H9 (cell line): Measurements from ENCODE around the gene KCNIP1. TPM values are rescaled to one million over a fixed set of nuclear protein-coding genes. Genes with fewer than 3 reads are reported as not detected.

Experiments
- DNase-seq: peaks from one replicate; pipeline ENCODE4 v3.0.0-alpha.2; 2017
- H2AFZ ChIP-seq: one replicate; pipeline ENCODE4 v1.6.1; 2013; ENCODE audit warnings: mild to moderate bottlenecking, low read length, control low read depth, moderate library complexity
- H2AK5ac ChIP-seq: 2 replicates; pipeline ENCODE4 v1.6.1; 2013; ENCODE audit warnings: low read length, control low read depth, mixed read lengths; ENCODE audit not compliant: insufficient read length
- H2BK120ac ChIP-seq: one replicate; pipeline ENCODE4 v1.6.1; 2013; ENCODE audit warnings: low read depth, mild to moderate bottlenecking, low read length, control low read depth, inconsistent platforms; ENCODE audit not compliant: poor library complexity, severe bottlenecking
- H2BK12ac ChIP-seq: 2 replicates; pipeline ENCODE4 v1.6.1; 2013; ENCODE audit warnings: low read length, control low read depth, mixed read lengths, low read depth; ENCODE audit not compliant: insufficient read length
- H2BK15ac ChIP-seq: 2 replicates; pipeline ENCODE4 v1.6.1; 2013; ENCODE audit warnings: low read depth, low read length, control low read depth
- H2BK20ac ChIP-seq: one replicate; pipeline ENCODE4 v1.6.1; 2013; ENCODE audit warnings: low read depth, mild to moderate bottlenecking, low read length, control low read depth, inconsistent platforms; ENCODE audit not compliant: poor library complexity, severe bottlenecking
- H2BK5ac ChIP-seq: 2 replicates; pipeline ENCODE4 v1.6.1; 2013; ENCODE audit warnings: low read length, control low read depth, mixed read lengths; ENCODE audit not compliant: insufficient read length
- H3K14ac ChIP-seq: 2 replicates; pipeline ENCODE4 v1.6.1; 2013; ENCODE audit warnings: low read length, control low read depth; ENCODE audit not compliant: insufficient read depth
- H3K18ac ChIP-seq: 2 replicates; pipeline ENCODE4 v1.6.1; 2013; ENCODE audit warnings: low read depth, mild to moderate bottlenecking, mixed read lengths, low read length, control low read depth; ENCODE audit not compliant: insufficient read length
- H3K23ac ChIP-seq: 2 replicates; pipeline ENCODE4 v1.6.1; 2013; ENCODE audit warnings: low read length, control low read depth, mixed read lengths, low read depth; ENCODE audit not compliant: insufficient read length
- H3K23me2 ChIP-seq: 2 replicates; pipeline ENCODE4 v1.6.1; 2013; ENCODE audit warnings: low read depth, mild to moderate bottlenecking, mixed read lengths, low read length, control low read depth; ENCODE audit not compliant: insufficient read length, poor library complexity, severe bottlenecking
- H3K27ac ChIP-seq: 2 replicates; pipeline ENCODE4 v1.5.1; 2013; ENCODE audit warnings: low read length, control low read depth, mixed read lengths, low read depth; ENCODE audit not compliant: insufficient read length
- H3K27me3 ChIP-seq: 2 replicates; pipeline ENCODE4 v1.6.1; 2013; ENCODE audit warnings: low read length, control low read depth, inconsistent platforms; ENCODE audit not compliant: insufficient read depth
- H3K4ac ChIP-seq: 2 replicates; pipeline ENCODE4 v1.6.1; 2013; ENCODE audit warnings: low read depth, mild to moderate bottlenecking, control low read depth, inconsistent platforms, low read length, moderate library complexity
- H3K4me1 ChIP-seq: 2 replicates; pipeline ENCODE4 v1.6.1; 2013; ENCODE audit warnings: low read length, control low read depth, inconsistent platforms; ENCODE audit not compliant: insufficient read depth
- H3K4me2 ChIP-seq: 2 replicates; pipeline ENCODE4 v1.6.1; 2013; ENCODE audit warnings: low read length, control low read depth, mixed read lengths; ENCODE audit not compliant: insufficient read length, insufficient read depth
- H3K56ac ChIP-seq: 2 replicates; pipeline ENCODE4 v1.6.1; 2013; ENCODE audit warnings: low read depth, mild to moderate bottlenecking, mixed read lengths, low read length, control low read depth; ENCODE audit not compliant: insufficient read length
- H3K79me1 ChIP-seq: 2 replicates; pipeline ENCODE4 v1.6.1; 2013; ENCODE audit warnings: low read depth, mild to moderate bottlenecking, moderate library complexity, low read length, control low read depth, inconsistent platforms; ENCODE audit not compliant: insufficient read depth, poor library complexity, severe bottlenecking
- H3K79me2 ChIP-seq: 2 replicates; pipeline ENCODE4 v1.6.1; 2013; ENCODE audit warnings: low read length, control low read depth, inconsistent platforms; ENCODE audit not compliant: insufficient read depth
- H3K9ac ChIP-seq: 2 replicates; pipeline ENCODE4 v1.6.1; 2013; ENCODE audit warnings: low read length, control low read depth, mixed read lengths; ENCODE audit not compliant: insufficient read length; ENCODE audit errors: extremely low read depth
- H3K9me3 ChIP-seq: one replicate; pipeline ENCODE4 v1.6.1; 2013; ENCODE audit warnings: low read depth, low read length, inconsistent platforms; ENCODE audit not compliant: control insufficient read depth
- H3T11ph ChIP-seq: one replicate; pipeline ENCODE4 v1.6.1; 2013; ENCODE audit warnings: mild to moderate bottlenecking, low read length, control low read depth, inconsistent platforms
- H4K20me1 ChIP-seq: one replicate; pipeline ENCODE4 v1.6.1; 2013; ENCODE audit not compliant: control insufficient read depth, insufficient read length, insufficient read depth
- H4K5ac ChIP-seq: 2 replicates; pipeline ENCODE4 v1.6.1; 2013; ENCODE audit warnings: low read depth, mild to moderate bottlenecking, mixed read lengths, low read length, control low read depth; ENCODE audit not compliant: insufficient read length
- H4K8ac ChIP-seq: replicated peaks from 2 replicates; pipeline ENCODE4 v1.6.1; 2013; ENCODE audit warnings: low read length, control low read depth, mixed read lengths, low read depth; ENCODE audit not compliant: insufficient read length
- H4K91ac ChIP-seq: 2 replicates; pipeline ENCODE4 v1.6.1; 2013; ENCODE audit warnings: low read depth, mild to moderate bottlenecking, moderate library complexity, mixed read lengths, low read length, control low read depth; ENCODE audit not compliant: insufficient read length
- H3K27ac Mint-ChIP-seq, 3 experiments: 2 replicates in 2 of 3; 3 replicates in 1 of 3; pipeline ENCODE4 v1.8.0; 2020 to 2021; ENCODE audit warnings: mixed read lengths in 3 of 3, mild to moderate bottlenecking in 1 of 3, moderate library complexity in 1 of 3
- H3K27me3 Mint-ChIP-seq: 2 replicates; pipeline ENCODE4 v1.8.0; 2021; ENCODE audit warnings: low read depth, mild to moderate bottlenecking, moderate library complexity, mixed read lengths
- H3K36me3 Mint-ChIP-seq, 3 experiments: 2 replicates in 2 of 3; 3 replicates in 1 of 3; pipeline ENCODE4 v1.8.0; 2020 to 2021; ENCODE audit warnings: low read depth in 3 of 3, mixed read lengths in 3 of 3; ENCODE audit not compliant: insufficient read depth in 1 of 3
- H3K4me1 Mint-ChIP-seq, 2 experiments: 2 replicates each; pipeline ENCODE4 v1.8.0; 2020; ENCODE audit warnings: mixed read lengths in 2 of 2
- H3K4me3 Mint-ChIP-seq, 2 experiments: 2 replicates in 1 of 2; 3 replicates in 1 of 2; pipeline ENCODE4 v1.8.0; 2020 to 2021; ENCODE audit warnings: mild to moderate bottlenecking in 2 of 2, mixed read lengths in 2 of 2, moderate library complexity in 1 of 2
- H3K9me3 Mint-ChIP-seq, 2 experiments: 2 replicates in 1 of 2; 3 replicates in 1 of 2; pipeline ENCODE4 v1.8.0; 2020; ENCODE audit warnings: mild to moderate bottlenecking in 2 of 2, mixed read lengths in 2 of 2, moderate library complexity in 1 of 2
- CTCF ChIP-seq: fragments of 200-600 bp; sonication (generic); conservative IDR thresholded peaks from 3 replicates; pipeline ENCODE4 v1.8.0; 2021; ENCODE audit warnings: antibody characterized with exemption, mild to moderate bottlenecking
- WGBS: extraction: QIAGEN DNeasy Blood & Tissue Kit; methylation state at CpG from one replicate; pipeline ENCODE4 v1.1.7; 2013; ENCODE audit warnings: missing lambda C conversion rate, low lambda C conversion rate, mixed read lengths; ENCODE audit not compliant: insufficient read length; ENCODE audit errors: extremely low coverage; 5-methylcytosine and 5-hydroxymethylcytosine counted together
- total RNA-seq: library from RNA; stranded (reverse); gene quantifications from 2 replicates; pipeline ENCODE4 v1.2.1, GENCODE V29; 2021

KCNIP1 gene
- total RNA-seq, 1 experiment from 2014 or later, result 0.63 TPM

GRCh38 chr5:170562875-170563228 lies 59.0 kb downstream of the KCNIP1 start:
- no CpG with 5 or more reads among the region's 4 CpGs for WGBS
- Histone ChIP-seq H2BK12ac (no peak overlapping the region), H3K4ac (no peak overlapping the region)

More at GRCh38 chr5:170562875-170563228, 59.0 kb downstream of the KCNIP1 start:
- Histone ChIP-seq H2BK5ac (no peak overlapping the region), H4K20me1 (no peaks in the 10 kb centered on the region), H2BK15ac (no peak overlapping the region), H3K79me2 (no peaks in the 10 kb centered on the region), H3K4me2 (no peak overlapping the region), H3T11ph (no peak overlapping the region), H2AK5ac (no peak overlapping the region), H3K18ac (no peak overlapping the region), H2AFZ (no peak overlapping the region), H3K79me1 (no peaks in the 10 kb centered on the region), H3K23ac (no peak overlapping the region), H2BK120ac (no peak overlapping the region), H3K9ac (no peak overlapping the region), H3K56ac (no peak overlapping the region), H3K27ac (no peak overlapping the region), H3K9me3 (no peaks in the 10 kb centered on the region), H3K27me3 (no peaks in the 10 kb centered on the region; the same call in 1 of the 2 replicates), H4K91ac (no peak overlapping the region), H3K14ac (no peak overlapping the region), H3K23me2 (no peaks in the 10 kb centered on the region), H4K8ac (no peak overlapping the region), H2BK20ac (no peak overlapping the region), H4K5ac (no peak overlapping the region), H3K4me1 (no peaks in the 10 kb centered on the region)
- DNase-seq, result no peak
- Mint-ChIP-seq H3K4me1 (peaks cover 4 to 11% of the 10 kb centered on the region in 2 experiments), H3K27me3 (peaks cover 24% of the 10 kb centered on the region), H3K9me3 (no peaks in the 10 kb centered on the region), H3K36me3 (no peaks in the 10 kb centered on the region), H3K4me3 (no peak overlapping the region; a peak in 1 of 5 replicates), H3K27ac (no peak overlapping the region)
- TF ChIP-seq CTCF, result no peak
